LNCAP (cell line): ENCODE measurements around the gene SNX8.

Experiments used
- CTCF ChIP-seq: fragments of 450-650 bp; IDR thresholded peaks from 2 replicates; pipeline ENCODE4 v1.5.1; 2017; ENCODE audit warnings: mild to moderate bottlenecking

The SNX8 gene

GRCh38 chr7:2228921-2229320 lies 85.3 kb downstream of the SNX8 start:
- no peak for TF ChIP-seq CTCF

GRCh38 chr7:2227699-2228098 lies 86.5 kb downstream of the SNX8 start:
- TF ChIP-seq CTCF, result no peak

GRCh38 chr7:2225830-2226229 lies 88.4 kb downstream of the SNX8 start:
- TF ChIP-seq CTCF, result no peak

GRCh38 chr7:2225336-2225735 lies 88.9 kb downstream of the SNX8 start:
- no peak for TF ChIP-seq CTCF

- TF ChIP-seq CTCF, result no peak
Observed at GRCh38 chr7:2224934-2225333, 89.3 kb downstream of the SNX8 start.

GRCh38 chr7:2224491-2224928 lies 89.7 kb downstream of the SNX8 start:
- TF ChIP-seq CTCF, result no peak

GRCh38 chr7:2223321-2223720 lies 90.9 kb downstream of the SNX8 start:
- no peak for TF ChIP-seq CTCF

- TF ChIP-seq CTCF, result no peak
Observed at GRCh38 chr7:2222516-2222915, 91.7 kb downstream of the SNX8 start.
